GM20431 (cell line): ENCODE data around the gene AQP3.
"Not testable (repeated sequence)": the region's sequence is repeated elsewhere in the genome, so short reads cannot be mapped to it uniquely, and the experiment has no call there.

Experiments
- in situ Hi-C: fragments of 300-500 bp; cut with MseI, MboI; formaldehyde crosslinking; loops from one replicate; pipeline ENCODE4 v1.15.0; 2020; ENCODE audit warnings: low sequenced_read_pairs; ENCODE audit not compliant: unreplicated experiment

Gene AQP3

DNA sequence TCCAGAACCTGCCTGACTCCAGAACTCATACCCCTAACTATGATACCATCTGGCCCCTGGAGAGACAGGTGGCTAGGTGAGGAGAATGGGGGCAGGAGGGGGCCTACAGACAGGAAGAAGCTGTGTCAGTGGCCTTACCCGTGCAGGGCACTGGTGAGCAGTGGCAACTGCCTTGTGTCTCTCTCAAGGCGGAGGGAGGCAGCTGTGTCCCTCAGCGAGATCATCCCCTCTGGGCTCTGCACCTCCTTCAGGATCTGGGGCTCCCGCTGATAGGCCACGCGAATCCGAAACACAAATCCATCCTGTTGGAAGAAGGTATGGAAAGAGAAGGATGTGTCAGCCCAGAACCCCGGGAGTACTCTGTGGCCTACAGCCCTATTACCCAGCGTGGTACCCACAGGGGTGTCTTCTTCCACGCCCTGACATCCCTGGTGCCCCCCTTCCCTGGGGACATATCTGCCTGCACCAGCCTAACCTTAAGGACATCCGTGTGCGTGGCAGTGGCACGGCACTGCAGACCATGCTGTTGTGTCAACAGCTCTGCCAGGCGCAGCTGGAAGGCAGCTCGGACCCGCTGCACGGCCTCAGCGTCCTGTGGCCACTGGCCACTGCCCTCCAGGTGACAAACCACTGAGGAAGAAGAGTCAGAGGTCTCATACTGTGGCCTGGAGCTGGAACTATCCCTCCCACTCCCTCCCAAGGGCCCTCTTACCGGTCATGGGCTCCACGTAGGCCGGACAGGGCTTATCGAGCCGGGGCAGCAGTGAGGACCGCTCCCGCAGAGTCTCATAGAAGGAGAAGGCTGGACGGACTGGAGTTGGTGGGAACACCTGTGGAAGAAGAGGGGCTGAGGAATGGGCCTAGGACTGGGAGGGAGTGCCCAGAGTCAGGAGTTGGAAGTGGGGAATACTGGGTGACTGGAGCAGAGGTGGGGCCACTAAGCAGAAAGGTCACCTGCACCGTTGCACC lies 18.5 kb upstream of the AQP3 start:
- in situ Hi-C loops: no loop called here

DNA sequence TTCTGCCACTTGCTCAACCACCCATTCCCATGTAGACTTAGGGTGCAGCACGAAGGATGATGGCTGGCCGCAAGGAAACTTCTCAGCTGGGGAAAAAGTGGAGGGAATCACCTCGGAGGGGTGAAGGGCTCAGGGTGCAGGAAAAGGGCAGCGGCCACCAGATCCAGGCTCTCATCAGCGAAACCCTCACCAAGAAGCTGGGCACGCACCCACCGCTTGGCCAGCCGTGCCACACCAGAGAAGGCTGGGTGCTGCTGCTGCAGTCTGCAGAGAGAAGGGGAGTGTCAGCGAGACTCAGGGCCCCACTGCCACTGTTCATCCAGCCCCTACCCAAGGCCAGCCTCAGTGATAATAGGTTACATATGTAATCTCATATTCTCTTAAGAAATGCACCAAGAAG lies 17.7 kb upstream of the AQP3 start:
- in situ Hi-C loops: no loop called here

- in situ Hi-C loops: no loop called here
Observed at GRCh38 chr9:33464045-33464636, 16.7 kb upstream of the AQP3 start.

- in situ Hi-C loops: no loop called here
Observed at GRCh38 chr9:33463151-33463550, 15.8 kb upstream of the AQP3 start.

GRCh38 chr9:33461492-33461891 lies 14.1 kb upstream of the AQP3 start:
- in situ Hi-C loops: no loop called here

DNA sequence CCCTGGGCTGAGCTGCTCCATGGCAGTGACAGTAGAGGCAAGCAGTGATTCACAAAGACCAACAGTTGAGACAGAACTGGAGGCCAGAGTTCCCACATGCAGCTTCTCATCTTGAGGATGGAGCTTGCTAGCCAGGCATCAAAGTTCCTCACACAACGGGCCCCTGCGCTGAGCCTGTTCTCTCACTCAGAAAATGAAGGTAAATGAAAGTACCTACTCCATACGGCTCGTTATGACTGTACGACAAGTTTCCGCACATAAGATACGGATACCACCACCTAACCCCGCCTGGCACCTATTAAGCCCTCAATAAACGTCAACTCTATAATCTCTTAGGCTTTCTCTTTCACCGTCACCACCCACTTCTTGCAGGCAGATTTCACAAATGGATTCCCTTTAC lies 13.5 kb upstream of the AQP3 start:
- in situ Hi-C loops: no loop called here

GRCh38 chr9:33459115-33459514 lies 11.7 kb upstream of the AQP3 start:
- in situ Hi-C loops: no loop called here

DNA sequence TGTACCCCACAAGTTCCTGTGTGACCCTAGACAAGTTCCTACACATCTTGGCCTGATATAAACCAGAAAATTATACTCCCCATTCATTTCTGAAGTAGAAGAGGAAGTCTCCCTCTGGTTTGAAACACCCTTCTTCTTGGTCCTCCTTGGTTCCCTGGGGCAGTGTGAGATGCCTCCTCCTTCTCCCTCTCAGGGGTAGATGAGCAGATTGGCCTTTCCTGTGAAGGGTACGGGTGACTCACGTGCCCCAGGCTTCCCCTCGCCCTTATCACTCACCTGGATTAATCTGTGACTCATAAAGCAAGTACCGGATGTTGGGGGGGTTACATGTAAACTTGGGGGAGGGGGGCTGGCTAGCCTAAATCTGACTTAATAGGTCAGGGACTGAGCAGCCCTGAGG lies 11.1 kb upstream of the AQP3 start:
- in situ Hi-C loops: no loop called here

GRCh38 chr9:33455945-33456344 lies 8.6 kb upstream of the AQP3 start:
- in situ Hi-C loops: no loop called here

DNA sequence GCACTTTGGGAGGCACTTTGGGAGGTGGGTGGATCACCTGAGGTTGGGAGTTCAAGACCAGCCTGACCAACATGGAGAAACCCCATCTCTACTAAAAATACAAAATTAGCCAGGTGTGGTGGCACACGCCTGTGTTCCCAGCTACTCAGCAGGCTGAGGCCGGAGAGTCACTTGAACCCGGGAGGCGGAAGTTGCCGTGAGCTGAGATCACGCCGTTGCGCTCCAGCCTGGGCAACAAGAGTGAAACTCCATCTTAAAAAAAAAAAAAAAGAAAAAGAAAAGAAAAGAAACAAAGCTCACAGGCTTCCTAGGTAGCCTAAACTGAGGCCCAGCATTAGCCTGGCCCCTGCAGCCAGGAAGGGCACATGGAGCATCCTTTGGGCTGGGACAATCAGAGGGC lies 8.1 kb upstream of the AQP3 start:
- in situ Hi-C loops: not testable (repeated sequence)

DNA sequence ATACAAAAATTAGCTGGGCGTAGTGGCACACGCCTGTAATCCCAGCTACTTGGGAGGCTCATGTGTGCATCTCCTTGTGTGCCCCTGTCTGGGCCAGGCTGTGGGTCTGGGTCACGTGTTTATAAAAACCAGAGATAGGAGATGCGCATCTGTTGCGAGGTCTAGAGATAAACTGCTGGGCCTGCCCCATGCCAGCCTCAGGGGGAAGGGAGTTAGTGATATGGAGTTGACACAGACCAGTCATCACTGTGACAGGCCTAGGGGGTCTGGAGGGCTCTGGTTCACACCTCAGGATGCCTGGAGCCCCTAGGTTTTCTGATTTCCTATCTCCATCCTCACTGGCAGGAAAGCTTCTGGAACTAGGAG lies 7.3 kb upstream of the AQP3 start:
- in situ Hi-C loops: not testable (repeated sequence)

GRCh38 chr9:33453999-33454660 lies 6.7 kb upstream of the AQP3 start:
- in situ Hi-C loops: no loop called here

- in situ Hi-C loops: no loop called here
Observed at GRCh38 chr9:33453286-33453860, 6.0 kb upstream of the AQP3 start.

DNA sequence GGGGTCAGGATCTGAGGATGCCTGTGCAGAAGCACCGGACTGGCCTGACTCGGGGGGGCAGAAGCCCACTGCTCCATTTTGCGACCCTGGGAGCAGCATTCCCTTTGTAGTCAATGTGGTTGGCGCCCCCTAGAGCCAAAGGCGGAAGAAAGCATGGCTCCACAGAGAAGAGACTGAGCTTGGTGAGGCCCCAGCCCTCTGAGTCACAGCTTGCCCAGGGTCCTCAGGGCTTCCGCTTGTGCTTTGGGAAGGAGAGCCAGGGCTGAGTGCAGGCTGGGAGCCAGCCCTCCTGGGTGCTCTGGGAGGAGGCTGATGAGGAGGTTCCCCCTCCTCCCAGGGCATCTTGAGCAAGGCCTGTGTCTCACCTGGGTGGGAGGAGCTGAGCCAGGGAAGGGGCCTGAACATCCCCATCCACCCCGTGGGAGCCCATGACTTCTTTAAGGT lies 5.5 kb upstream of the AQP3 start:
- in situ Hi-C loops: no loop called here

DNA sequence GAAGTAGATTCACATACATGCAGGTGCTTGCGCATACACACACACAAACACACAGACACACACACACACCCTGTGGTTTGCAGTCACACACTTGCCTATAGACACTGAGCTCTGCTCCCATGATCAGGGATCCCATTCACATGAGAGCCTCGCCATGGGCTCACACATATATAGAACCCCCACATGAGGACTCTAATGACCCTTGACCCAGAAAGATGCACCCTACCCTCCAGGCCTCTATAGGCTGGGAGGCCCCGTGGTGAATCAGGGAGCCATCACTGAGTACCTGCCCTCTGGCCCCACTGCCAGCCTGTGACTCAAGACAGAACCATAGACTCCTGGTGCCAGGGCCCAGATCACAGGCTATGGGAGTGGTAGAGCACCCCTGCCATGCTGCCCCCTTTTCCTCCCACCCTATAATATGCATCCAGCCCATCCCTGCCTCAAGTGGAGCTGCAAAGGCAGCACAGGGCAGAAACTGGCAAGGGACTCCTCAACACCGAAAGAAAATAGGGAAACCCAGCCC lies 3.3 kb upstream of the AQP3 start:
- in situ Hi-C loops: no loop called here

- in situ Hi-C loops: no loop called here
Observed at GRCh38 chr9:33449715-33450114, 2.3 kb upstream of the AQP3 start.

DNA sequence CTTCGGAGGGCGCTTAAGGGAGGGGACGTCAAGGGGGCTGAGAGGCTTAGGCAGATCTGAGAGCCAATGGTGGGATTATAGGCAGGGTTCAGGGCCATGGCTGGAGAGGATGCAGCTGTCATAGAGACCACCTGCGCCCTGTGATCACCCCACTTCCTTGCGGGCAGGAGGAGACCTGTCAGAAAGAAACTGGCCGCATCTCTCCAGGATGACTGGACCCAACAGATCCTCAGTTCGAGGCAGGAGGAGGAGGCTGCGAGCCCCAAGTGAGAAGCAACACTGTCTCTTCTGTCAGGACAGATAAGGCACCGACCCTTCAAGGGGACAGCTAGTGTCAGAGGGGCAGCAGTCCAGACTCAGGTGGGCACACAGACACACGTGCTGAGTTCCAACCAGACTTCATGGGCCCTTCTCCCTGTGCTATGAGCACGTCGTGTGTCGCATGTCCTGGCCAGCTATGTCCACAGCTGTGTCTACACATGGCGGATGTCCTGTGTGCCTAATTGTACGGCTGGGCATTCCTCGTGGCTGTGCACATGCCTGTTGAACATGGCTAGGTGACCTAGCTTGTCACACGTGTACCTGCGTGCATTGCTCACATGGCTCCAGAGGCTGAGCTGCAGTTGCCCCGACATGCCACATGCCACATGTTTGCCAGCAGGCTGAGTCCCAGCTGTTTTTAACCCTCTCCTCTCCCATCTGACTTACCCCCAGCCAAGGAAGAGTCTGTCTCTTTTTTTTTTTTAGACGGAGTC lies 583 bp upstream of the AQP3 start:
- in situ Hi-C loops: no loop called here

DNA sequence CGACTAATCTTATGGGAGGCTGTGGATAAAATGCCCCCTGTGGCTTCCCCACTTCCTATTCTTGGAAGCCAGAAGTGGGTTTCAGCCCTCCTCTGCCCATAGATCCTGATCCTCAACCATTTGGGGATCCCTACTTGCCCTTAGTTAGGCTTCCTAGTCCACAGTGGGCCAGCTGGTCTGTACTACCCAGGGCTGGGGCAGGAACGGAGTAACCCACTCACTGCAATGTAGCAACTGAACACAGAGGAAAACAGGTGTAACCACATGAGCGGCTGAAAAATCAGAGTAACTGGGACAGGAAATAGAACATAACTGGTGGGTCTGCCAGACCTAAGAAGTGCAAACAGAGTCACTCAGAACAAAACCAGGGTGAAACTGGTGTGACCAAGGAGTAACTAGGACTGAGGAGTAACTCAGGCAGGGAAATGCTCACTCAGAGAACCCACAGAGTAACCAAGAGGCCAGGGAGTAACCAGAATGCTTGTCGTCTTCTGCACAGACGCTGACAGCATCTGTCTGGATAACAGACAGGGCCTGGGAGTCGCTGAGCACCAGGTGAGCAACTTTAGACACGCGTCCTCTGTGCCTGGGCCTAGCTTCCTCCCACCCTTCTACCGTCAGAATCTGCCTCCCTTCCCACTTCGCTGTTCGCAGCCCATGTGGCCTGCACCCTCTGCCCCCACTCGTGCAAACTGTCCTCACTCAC lies 1.0 kb downstream of the AQP3 start:
- in situ Hi-C loops: no loop called here
